ENCODE results near the gene C10orf67.

C10orf67 gene

DNA sequence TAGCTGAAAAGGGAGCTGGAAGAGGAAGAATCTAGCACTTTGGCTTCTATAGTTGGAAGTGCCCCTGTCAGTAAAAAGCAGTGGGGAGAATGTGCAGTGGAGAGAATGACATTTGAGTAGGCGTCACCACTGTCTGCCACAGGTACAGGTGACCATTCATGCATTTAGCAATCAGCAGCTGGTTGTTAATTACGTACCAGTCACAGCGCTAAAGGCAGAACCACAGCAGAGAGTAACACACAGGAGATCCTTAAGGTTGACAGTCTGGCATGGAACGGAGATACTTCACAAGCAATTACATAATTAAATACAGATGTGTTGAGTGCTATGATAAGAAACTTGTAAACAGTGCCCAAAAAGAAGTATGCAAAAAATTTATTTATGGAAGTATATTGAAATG lies 24.8 kb downstream of the C10orf67 start:
- H3K9me3 ChIP-seq: no peaks in the 10 kb centered on the region
- H3K27me3 ChIP-seq: no peaks in the 10 kb centered on the region
- TF ChIP-seq, protein P1, sequence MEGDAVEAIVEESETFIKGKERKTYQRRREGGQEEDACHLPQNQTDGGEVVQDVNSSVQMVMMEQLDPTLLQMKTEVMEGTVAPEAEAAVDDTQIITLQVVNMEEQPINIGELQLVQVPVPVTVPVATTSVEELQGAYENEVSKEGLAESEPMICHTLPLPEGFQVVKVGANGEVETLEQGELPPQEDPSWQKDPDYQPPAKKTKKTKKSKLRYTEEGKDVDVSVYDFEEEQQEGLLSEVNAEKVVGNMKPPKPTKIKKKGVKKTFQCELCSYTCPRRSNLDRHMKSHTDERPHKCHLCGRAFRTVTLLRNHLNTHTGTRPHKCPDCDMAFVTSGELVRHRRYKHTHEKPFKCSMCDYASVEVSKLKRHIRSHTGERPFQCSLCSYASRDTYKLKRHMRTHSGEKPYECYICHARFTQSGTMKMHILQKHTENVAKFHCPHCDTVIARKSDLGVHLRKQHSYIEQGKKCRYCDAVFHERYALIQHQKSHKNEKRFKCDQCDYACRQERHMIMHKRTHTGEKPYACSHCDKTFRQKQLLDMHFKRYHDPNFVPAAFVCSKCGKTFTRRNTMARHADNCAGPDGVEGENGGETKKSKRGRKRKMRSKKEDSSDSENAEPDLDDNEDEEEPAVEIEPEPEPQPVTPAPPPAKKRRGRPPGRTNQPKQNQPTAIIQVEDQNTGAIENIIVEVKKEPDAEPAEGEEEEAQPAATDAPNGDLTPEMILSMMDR (IDR thresholded peaks at IDR 0.05; ENCODE audit: low read depth, low read length): no peak
- DNase-seq: no peak
- no peak overlapping the region for H3K4me3 ChIP-seq (ENCODE audit: low read depth, low read length)
- H3K4me1 ChIP-seq: no peaks in the 10 kb centered on the region
- H3K36me3 ChIP-seq: no peaks in the 10 kb centered on the region

DNA sequence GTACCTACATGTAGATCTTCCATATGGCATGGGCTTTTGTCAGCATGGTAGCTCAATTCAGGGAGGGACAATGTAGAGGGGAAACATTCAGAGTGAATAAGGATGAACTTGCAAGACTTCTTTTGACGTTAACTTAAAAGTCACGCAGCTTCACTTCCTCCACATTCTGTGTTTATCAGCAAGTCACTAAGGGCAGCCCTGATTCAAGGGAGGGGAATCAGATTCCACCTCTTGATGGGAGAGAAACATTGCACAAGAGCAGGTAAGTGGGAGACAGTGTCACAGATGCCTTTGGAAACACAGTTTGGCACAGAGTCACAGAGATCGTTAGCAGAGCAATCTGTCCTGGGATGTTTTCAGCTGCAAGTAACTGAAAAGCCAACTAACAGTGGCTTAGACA lies 26.2 kb downstream of the C10orf67 start:
- Histone ChIP-seq H3K36me3 (no peaks in the 10 kb centered on the region), H3K4me1 (no peaks in the 10 kb centered on the region), H3K4me3 (ENCODE audit: low read depth, low read length) (no peak overlapping the region), H3K27me3 (no peaks in the 10 kb centered on the region), H3K9me3 (no peaks in the 10 kb centered on the region)
- TF ChIP-seq, protein P1 (IDR thresholded peaks at IDR 0.05; ENCODE audit: low read depth, low read length): no peak
- no peak for DNase-seq

DNA sequence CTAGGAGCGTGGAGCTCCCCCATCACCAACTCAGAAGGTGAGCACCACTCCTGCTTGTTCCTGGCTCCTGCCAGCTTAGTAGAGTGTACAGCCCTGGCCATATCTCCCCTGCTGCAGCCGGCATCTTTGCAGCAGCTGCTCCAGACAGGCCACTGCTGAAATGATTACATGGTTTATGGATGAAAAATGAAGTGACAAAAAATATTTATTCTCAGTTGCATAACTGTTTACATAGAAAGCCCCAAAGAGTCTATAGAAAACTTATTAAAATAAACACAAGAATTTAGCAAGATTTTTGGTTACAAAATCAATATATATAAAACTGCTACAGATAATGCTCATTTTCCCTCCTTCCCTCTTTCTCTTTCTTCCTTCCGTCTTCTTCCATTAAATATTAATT lies 27.2 kb downstream of the C10orf67 start:
- H3K4me3 ChIP-seq (ENCODE audit: low read depth, low read length): no peak overlapping the region
- H3K36me3 ChIP-seq: no peaks in the 10 kb centered on the region
- DNase-seq: no peak
- TF ChIP-seq, protein P1 (IDR thresholded peaks at IDR 0.05; ENCODE audit: low read depth, low read length): no peak
- no peaks in the 10 kb centered on the region for H3K9me3 ChIP-seq
- no peaks in the 10 kb centered on the region for H3K4me1 ChIP-seq
- H3K27me3 ChIP-seq: no peaks in the 10 kb centered on the region

DNA sequence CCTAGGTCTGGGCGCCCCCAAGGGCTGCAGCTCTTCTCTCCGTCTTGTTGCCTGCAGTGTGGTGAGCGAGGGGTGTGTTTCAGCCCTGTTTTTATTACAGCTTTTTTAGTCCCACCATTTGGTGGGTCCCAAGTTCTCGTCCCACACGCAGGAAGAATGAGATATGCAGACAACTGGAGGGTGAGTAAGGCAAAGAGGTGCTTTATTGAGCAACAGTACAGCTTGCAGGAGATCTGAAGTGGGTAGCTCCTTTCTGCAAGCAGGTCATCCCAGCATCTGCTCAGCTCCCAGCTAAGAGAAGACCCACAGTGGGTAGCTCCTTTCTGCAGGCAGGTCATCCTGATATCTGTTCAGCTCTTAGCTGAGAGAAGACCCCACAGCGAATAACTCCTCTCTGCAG lies 28.2 kb downstream of the C10orf67 start:
- no peaks in the 10 kb centered on the region for H3K9me3 ChIP-seq
- TF ChIP-seq, protein P1 (IDR thresholded peaks at IDR 0.05; ENCODE audit: low read depth, low read length): no peak
- no peaks in the 10 kb centered on the region for H3K27me3 ChIP-seq
- H3K4me1 ChIP-seq: no peaks in the 10 kb centered on the region
- no peak overlapping the region for H3K4me3 ChIP-seq (ENCODE audit: low read depth, low read length)
- DNase-seq: no peak
- no peaks in the 10 kb centered on the region for H3K36me3 ChIP-seq

DNA sequence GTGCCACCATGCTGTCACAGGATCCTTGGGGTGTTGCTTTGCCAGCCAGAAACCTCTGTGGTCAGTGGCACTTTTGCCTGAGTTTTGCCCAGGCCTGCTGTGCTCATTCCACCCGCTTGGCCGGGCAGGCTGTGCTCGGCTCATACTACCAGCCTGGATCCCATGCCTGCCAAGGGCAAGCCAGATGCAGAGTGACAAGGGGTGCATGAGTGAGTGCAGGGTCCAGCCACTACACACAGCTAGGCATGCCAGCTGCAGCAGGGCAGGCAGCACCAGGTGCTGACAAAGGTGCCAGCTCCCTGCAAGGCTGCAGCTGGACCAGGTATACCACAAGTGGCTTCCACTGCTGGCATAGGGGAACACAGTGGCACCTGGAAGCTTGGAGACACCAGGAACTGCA lies 28.6 kb downstream of the C10orf67 start:
- Histone ChIP-seq H3K9me3 (no peaks in the 10 kb centered on the region), H3K36me3 (no peaks in the 10 kb centered on the region), H3K27me3 (no peaks in the 10 kb centered on the region), H3K4me1 (no peaks in the 10 kb centered on the region), H3K4me3 (ENCODE audit: low read depth, low read length) (no peak overlapping the region)
- TF ChIP-seq, protein P1 (IDR thresholded peaks at IDR 0.05; ENCODE audit: low read depth, low read length): no peak
- no peak for DNase-seq

DNA sequence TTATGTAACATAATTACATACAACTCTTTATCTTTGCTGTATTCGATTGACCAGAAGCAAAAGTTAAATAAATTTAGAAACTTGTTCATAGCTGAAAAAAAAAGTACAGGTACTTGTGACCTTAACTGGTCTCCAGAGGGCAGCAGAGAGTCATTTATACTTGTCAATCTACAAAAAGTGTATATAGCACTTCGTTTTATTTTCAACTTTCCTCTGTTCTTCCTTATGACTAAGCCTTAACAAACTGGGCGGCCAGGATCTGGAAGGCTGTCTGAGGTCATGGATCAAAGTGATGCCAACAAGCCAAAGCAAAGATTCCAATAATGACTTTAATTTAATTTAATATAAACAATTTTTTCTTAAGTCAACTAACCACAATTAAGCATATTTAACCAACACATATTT lies 29.8 kb downstream of the C10orf67 start:
- DNase-seq: peak; percentile 60
- no peaks in the 10 kb centered on the region for H3K9me3 ChIP-seq
- H3K27me3 ChIP-seq: no peaks in the 10 kb centered on the region
- H3K4me3 ChIP-seq (ENCODE audit: low read depth, low read length): no peak overlapping the region
- no peaks in the 10 kb centered on the region for H3K36me3 ChIP-seq
- H3K4me1 ChIP-seq: no peaks in the 10 kb centered on the region
- TF ChIP-seq, protein P1 (IDR thresholded peaks at IDR 0.05; ENCODE audit: low read depth, low read length): peak; percentile 63

Measured in BE2C (cell line).